Esophagus muscularis mucosa (tissue), 4 donors: ENCODE data around the gene ZBTB32. TPM values are rescaled to one million over a fixed set of nuclear protein-coding genes. Genes with fewer than 3 reads are reported as not detected.

Experiments
- DNase-seq: peaks from one replicate; pipeline ENCODE4 v3.0.0-alpha.2; 2017; ENCODE audit errors: extremely low spot score
- H3K27ac ChIP-seq, 4 donors: fragments of 200-600 bp; sonication (generic); replicated peaks in 1 of 4; 1 replicate in 3 of 4; 2 replicates in 1 of 4; pipeline ENCODE4 v1.5.1; 2016 to 2019; ENCODE audit warnings: mild to moderate bottlenecking in 1 of 4
- H3K27me3 ChIP-seq, 4 donors: fragments of 200-600 bp; sonication (generic); one replicate each; pipeline versions ENCODE4 v1.5.1 to v1.6.0; 2016 to 2019
- H3K36me3 ChIP-seq, 4 donors: fragments of 200-600 bp; sonication (generic); one replicate each; pipeline ENCODE4 v1.5.1; 2016 to 2019
- H3K4me1 ChIP-seq, 4 donors: fragments of 200-600 bp; sonication (generic); one replicate each; pipeline ENCODE4 v1.5.1; 2016 to 2019
- H3K4me3 ChIP-seq, 4 donors: fragments of 200-600 bp; sonication (generic); 1 replicate in 2 of 4; 2 replicates in 2 of 4; pipeline ENCODE4 v1.5.1; 2016 to 2019; ENCODE audit warnings: mild to moderate bottlenecking in 4 of 4, moderate library complexity in 1 of 4
- H3K9me3 ChIP-seq, 4 donors: fragments of 200-600 bp; sonication (generic); 1 replicate in 3 of 4; 2 replicates in 1 of 4; pipeline ENCODE4 v1.5.1; 2016 to 2019
- EP300 ChIP-seq: sonication (generic); formaldehyde crosslinking; IDR thresholded peaks from one replicate; pipeline ENCODE4 v1.6.1; 2017; ENCODE audit warnings: antibody characterized with exemption
- POLR2A ChIP-seq: fragments of 450-650 bp; IDR thresholded peaks from one replicate; pipeline ENCODE4 v1.6.1; 2017; ENCODE audit warnings: antibody characterized with exemption, moderate library complexity, mild to moderate bottlenecking, low read depth
- POLR2AphosphoS5 ChIP-seq, 2 donors: sonication (generic); formaldehyde crosslinking; IDR thresholded peaks; one replicate each; pipeline ENCODE4 v1.6.1; 2017; ENCODE audit warnings: antibody characterized with exemption in 2 of 2
- WGBS: methylation state at CpG from one replicate; pipeline ENCODE4 v1.1.5; 2018; 5-methylcytosine and 5-hydroxymethylcytosine counted together
- intact Hi-C: fragments of 100-400 bp; cut with DNase I; formaldehyde crosslinking; loops from one replicate; pipeline ENCODE4 v1.15.1; 2023
- total RNA-seq, 4 donors: library from RNA; depleted of rRNA; stranded (reverse); fragments of >200 nt; gene quantifications; one replicate each; pipeline versions ENCODE4 v1.1.0 to v1.2.1, GENCODE V29; 2016
- TF ChIP-seq, protein P1 (sequence below), 3 experiments: fragments of 200-600 bp in 2 of 3; fragments of 450-650 bp in 1 of 3; sonication (generic) in 2 of 3; IDR thresholded peaks; one replicate each; pipeline ENCODE4 v1.5.1; 2017 to 2019; ENCODE audit warnings: antibody characterized with exemption in 3 of 3, mild to moderate bottlenecking in 2 of 3, moderate library complexity in 1 of 3

The ZBTB32 gene
- total RNA-seq, 4 donors from 2014 or later = not detected

DNA sequence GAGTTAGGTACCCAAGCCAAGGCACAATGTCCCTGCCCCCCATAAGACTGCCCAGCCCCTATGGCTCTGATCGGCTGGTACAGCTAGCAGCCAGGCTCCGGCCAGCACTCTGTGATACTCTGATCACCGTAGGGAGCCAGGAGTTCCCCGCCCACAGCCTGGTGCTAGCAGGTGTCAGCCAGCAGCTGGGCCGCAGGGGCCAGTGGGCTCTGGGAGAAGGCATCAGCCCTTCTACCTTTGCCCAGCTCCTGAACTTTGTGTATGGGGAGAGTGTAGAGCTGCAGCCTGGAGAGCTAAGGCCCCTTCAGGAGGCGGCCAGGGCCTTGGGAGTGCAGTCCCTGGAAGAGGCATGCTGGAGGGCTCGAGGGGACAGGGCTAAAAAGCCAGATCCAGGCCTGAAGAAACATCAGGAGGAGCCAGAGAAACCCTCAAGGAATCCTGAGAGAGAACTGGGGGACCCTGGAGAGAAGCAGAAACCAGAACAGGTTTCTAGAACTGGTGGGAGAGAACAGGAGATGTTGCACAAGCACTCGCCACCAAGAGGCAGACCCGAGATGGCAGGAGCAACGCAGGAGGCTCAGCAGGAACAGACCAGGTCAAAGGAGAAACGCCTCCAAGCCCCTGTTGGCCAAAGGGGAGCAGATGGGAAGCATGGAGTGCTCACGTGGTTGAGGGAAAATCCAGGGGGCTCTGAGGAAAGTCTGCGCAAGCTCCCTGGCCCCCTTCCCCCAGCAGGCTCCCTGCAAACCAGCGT lies 10.4 kb downstream of the ZBTB32 start:
- H3K36me3 ChIP-seq = peaks cover 1 to 4% (median 3%) of the 10 kb centered on the region in 4 donors
- no peaks in the 10 kb centered on the region for H3K9me3 ChIP-seq
- DNase-seq = no peak
- no peak overlapping the region for H3K4me3 ChIP-seq
- 73% methylated on average over 8 of the region's 14 CpGs for WGBS
- intact Hi-C loops = loop anchor here (5.0 kb wide), 1 partner anchor 167 kb away; the partner anchor contains the start of gene TMEM147
- H3K4me1 ChIP-seq = peaks cover 21 to 30% (median 28%) of the 10 kb centered on the region in 4 donors
- TF ChIP-seq, protein P1, sequence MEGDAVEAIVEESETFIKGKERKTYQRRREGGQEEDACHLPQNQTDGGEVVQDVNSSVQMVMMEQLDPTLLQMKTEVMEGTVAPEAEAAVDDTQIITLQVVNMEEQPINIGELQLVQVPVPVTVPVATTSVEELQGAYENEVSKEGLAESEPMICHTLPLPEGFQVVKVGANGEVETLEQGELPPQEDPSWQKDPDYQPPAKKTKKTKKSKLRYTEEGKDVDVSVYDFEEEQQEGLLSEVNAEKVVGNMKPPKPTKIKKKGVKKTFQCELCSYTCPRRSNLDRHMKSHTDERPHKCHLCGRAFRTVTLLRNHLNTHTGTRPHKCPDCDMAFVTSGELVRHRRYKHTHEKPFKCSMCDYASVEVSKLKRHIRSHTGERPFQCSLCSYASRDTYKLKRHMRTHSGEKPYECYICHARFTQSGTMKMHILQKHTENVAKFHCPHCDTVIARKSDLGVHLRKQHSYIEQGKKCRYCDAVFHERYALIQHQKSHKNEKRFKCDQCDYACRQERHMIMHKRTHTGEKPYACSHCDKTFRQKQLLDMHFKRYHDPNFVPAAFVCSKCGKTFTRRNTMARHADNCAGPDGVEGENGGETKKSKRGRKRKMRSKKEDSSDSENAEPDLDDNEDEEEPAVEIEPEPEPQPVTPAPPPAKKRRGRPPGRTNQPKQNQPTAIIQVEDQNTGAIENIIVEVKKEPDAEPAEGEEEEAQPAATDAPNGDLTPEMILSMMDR (IDR thresholded peaks at IDR 0.05) = no peak
- TF ChIP-seq EP300 (no peak), POLR2A (no peak), POLR2AphosphoS5 (IDR thresholded peaks at IDR 0.05) (no peak)
- no peaks in the 10 kb centered on the region for H3K27me3 ChIP-seq
- H3K27ac ChIP-seq = no peak overlapping the region

DNA sequence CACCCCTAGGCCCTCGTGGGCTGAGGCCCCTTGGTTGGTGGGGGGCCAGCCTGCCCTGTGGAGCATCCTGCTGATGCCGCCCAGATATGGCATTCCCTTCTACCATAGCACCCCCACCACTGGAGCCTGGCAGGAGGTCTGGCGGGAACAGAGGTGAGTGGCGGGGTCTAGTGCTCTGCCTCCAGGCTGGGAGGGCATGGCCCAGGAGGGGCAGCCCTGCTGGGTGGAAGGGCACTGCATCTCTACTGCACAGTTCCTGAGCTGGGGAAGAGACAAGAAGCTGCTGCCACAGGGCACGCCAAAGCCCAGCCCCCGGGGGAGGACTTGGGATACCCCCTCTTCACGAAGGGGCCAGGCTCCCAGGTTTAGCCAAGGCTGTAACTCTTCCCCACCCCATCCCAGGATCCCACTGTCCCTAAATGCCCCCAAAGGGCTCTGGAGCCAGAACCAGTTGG lies 11.0 kb downstream of the ZBTB32 start:
- H3K4me1 ChIP-seq = peaks cover 24 to 34% (median 33%) of the 10 kb centered on the region in 4 donors
- peak overlapping the region in 3 of 4 donors; percentile 86 to 98 (median 89) for H3K4me3 ChIP-seq
- no peaks in the 10 kb centered on the region for H3K27me3 ChIP-seq
- intact Hi-C loops = loop anchor here (5.0 kb wide), 1 partner anchor 168 kb away; the partner anchor contains the start of gene TMEM147
- no peaks in the 10 kb centered on the region for H3K9me3 ChIP-seq
- H3K36me3 ChIP-seq = peaks cover 3 to 10% (median 9%) of the 10 kb centered on the region in 4 donors
- TF ChIP-seq POLR2A (no peak), POLR2AphosphoS5 (IDR thresholded peaks at IDR 0.05) (no peak), EP300 (no peak)
- TF ChIP-seq, protein P1 (IDR thresholded peaks at IDR 0.05) = no peak
- peak overlapping the region; percentile 83 to 94 (median 90) for H3K27ac ChIP-seq
- 87% methylated on average over 4 of the region's 7 CpGs for WGBS
- no peak for DNase-seq

DNA sequence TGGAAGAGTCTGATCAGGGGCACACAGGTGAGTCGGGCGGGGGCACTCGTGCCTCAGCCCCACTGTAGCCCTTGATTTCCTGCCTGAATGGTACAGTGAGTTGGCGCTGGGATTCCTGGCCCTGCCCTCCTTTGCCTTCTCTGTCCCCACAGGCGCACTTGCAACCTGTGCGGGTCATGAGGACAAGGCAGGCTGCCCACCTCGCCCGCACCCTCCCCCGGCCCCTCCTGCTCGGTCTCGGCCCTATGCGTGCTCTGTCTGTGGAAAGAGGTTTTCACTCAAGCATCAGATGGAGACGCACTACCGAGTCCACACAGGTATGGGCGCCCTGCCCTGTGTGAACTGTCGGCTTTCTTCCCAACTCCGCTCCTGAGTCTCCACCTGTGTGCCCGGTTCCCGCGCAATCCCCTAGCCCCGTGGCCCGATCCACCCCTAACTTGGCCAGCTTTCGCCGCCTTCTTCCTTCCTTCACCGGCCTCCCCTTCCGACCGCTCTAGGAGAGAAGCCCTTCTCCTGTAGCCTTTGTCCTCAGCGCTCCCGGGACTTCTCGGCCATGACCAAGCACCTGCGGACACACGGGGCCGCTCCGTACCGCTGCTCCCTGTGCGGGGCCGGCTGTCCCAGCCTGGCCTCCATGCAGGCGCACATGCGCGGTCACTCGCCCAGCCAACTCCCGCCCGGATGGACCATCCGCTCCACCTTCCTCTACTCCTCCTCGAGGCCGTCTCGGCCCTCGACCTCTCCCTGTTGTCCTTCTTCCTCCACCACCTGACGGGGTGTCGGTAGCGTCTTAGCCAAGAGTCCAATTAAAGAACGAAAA lies 11.8 kb downstream of the ZBTB32 start:
- peaks cover 24 to 39% (median 33%) of the 10 kb centered on the region in 4 donors for H3K4me1 ChIP-seq
- 4% methylated on average over 22 of the region's 52 CpGs for WGBS
- no peak for DNase-seq
- H3K4me3 ChIP-seq = peak overlapping the region; percentile 76 to 98 (median 88)
- peak overlapping the region; percentile 83 to 94 (median 90) for H3K27ac ChIP-seq
- TF ChIP-seq POLR2A (no peak), EP300 (no peak), POLR2AphosphoS5 (IDR thresholded peaks at IDR 0.05) (no peak)
- TF ChIP-seq, protein P1 (IDR thresholded peaks at IDR 0.05) = no peak
- intact Hi-C loops = loop anchor here (1.0 to 5.0 kb wide), 3 partner anchors 13 to 169 kb away; partner anchors contain the start of gene TMEM147
- H3K27me3 ChIP-seq = no peaks in the 10 kb centered on the region
- peaks cover 7 to 18% (median 17%) of the 10 kb centered on the region in 4 donors for H3K36me3 ChIP-seq
- no peaks in the 10 kb centered on the region for H3K9me3 ChIP-seq

DNA sequence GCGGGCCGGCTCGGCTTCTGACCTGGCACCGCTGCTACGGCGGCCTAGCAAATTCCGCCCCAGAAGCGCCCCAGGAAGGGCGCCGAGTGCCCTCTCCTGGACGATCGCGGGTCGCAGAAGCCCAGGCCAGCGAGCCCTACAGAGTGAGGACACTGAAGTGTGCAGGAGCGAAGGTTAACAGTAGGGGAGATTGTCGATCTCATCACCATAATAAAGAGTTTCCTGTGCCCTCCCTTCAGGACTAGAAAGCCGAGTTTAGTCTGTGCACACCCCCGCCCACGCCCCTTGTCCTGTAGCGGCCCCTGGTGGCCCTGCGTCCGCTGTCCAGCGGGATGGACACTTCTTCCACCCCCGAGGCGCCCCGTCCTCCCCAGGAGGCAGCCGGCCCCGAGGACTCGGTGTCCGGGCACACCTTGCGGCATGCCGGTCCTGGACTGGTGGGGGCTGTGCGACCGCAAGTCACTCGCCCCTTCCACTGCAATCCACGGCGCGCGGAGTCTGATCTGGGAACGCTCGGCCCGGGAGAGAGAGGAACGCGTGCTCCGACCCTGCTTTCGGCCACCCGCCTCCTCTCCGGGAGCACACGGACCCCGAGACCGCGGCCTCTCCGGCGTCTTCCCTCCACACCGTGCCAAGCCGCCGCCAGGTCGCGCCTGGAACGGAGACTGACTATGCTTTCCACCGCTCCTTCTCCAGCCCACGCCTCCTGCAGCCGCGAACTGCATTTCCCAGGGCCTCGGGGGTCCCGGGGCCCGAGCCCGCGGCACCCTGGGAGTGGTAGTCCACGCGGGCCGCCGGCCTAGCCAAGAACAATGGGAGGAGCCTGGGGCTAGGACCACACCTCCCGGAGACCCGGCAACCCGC lies 12.7 kb downstream of the ZBTB32 start:
- TF ChIP-seq, protein P1 (IDR thresholded peaks at IDR 0.05) = peak; percentile 86 to 94 (median 90)
- no peak for TF ChIP-seq EP300
- TF ChIP-seq POLR2A = no peak
- TF ChIP-seq POLR2AphosphoS5 (IDR thresholded peaks at IDR 0.05) = peak; percentile 52 to 70
- H3K27me3 ChIP-seq = no peaks in the 10 kb centered on the region
- H3K9me3 ChIP-seq = no peaks in the 10 kb centered on the region
- H3K4me3 ChIP-seq = peak overlapping the region; percentile 76 to 98 (median 88)
- H3K4me1 ChIP-seq = peaks cover 24 to 46% (median 38%) of the 10 kb centered on the region in 4 donors
- under 1% methylated on average over 38 of the region's 77 CpGs for WGBS
- intact Hi-C loops = loop anchor here (1.0 to 5.0 kb wide), 3 partner anchors 14 to 170 kb away; partner anchors contain the start of gene TMEM147
- DNase-seq = peak; percentile 97
- peaks cover 14 to 26% (median 25%) of the 10 kb centered on the region in 4 donors for H3K36me3 ChIP-seq
- H3K27ac ChIP-seq = peak overlapping the region; percentile 83 to 94 (median 90)
